ENCODE measurements around the gene PIEZO1. TPM values are rescaled to one million over a fixed set of nuclear protein-coding genes. Genes with fewer than 3 reads are reported as not detected.

PIEZO1 gene
- total and polyA plus RNA-seq, 2 donors (not counting 1 experiment from before 2014, with no cell fraction given), result 108 to 331 TPM

DNA sequence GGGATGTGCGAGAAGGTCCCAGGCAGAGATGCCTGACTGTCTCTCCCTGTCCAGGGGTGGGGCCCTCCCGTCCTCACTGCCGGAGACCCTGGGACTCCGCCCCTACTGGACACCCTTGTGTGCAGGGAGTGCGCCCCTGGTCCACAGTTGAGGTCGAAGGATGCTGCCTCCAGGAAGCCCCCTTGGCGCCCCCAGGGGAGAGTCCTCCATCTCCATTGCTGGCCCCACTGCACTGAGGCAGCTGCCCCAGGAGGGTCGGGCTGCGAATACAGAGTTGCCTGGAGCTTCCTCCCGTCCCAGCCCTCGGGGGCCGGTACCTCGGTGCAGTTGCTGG is 52.1 kb downstream of the PIEZO1 start:
- ATAC-seq (ENCODE audit: low read depth) (no peak), DNase-seq (no peak)
- Mint-ChIP-seq H3K4me1 (peaks cover 4% of the 10 kb centered on the region), H3K4me3 (no peak overlapping the region), H3K27me3 (no peaks in the 10 kb centered on the region), H3K27ac (peak overlapping the region; percentile 20), H3K9me3 (ENCODE audit: insufficient read depth) (no peaks in the 10 kb centered on the region)
- Histone ChIP-seq H4K20me1 (ENCODE audit: control insufficient read depth, insufficient read depth, low read length, poor library complexity, severe bottlenecking) (peaks cover 20% of the 10 kb centered on the region), H2AFZ (ENCODE audit: insufficient read depth, low read depth, low read length, poor library complexity, severe bottlenecking) (no peak overlapping the region), H3K36me3 (replicated peaks in 1 of 2; ENCODE audit: control extremely low read depth in 1 of 2, control insufficient read depth in 1 of 2, extremely low read depth in 1 of 2, insufficient read depth in 2 of 2, low read length in 1 of 2) (peaks cover 0 to 36% of the 10 kb centered on the region in 2 experiments), H3K4me2 (replicated peaks; ENCODE audit: low read depth, low read length, poor library complexity, severe bottlenecking) (no peak overlapping the region), H3K27me3 (replicated peaks in 1 of 4; ENCODE audit: control extremely low read depth in 1 of 4, control insufficient read depth in 3 of 4, insufficient read depth in 4 of 4, low read length in 3 of 4) (no peaks in the 10 kb centered on the region), H3K4me3 (ENCODE audit: control extremely low read depth in 1 of 5, extremely low read depth in 1 of 5, insufficient read depth in 1 of 5, low read depth in 2 of 5, low read length in 4 of 5) (no peak overlapping the region), H3K9ac (ENCODE audit: low read length) (no peak overlapping the region), H3K27ac (ENCODE audit: low read length in 2 of 2) (no peak overlapping the region), H3K4me1 (ENCODE audit: control insufficient read depth in 2 of 2, insufficient read depth in 2 of 2, low read length in 2 of 2) (peaks cover 5 to 11% of the 10 kb centered on the region in 2 donors), H3K79me2 (ENCODE audit: control insufficient read depth, insufficient read depth, low read length) (peaks cover 12% of the 10 kb centered on the region), H3K9me3 (ENCODE audit: control extremely low read depth in 1 of 3, control insufficient read depth in 2 of 3, insufficient read depth in 1 of 3, low read length in 2 of 3) (no peaks in the 10 kb centered on the region)
- TF ChIP-seq CTCF (IDR thresholded peaks at IDR 0.05) (no peak), EZH2 (IDR thresholded peaks at IDR 0.05; ENCODE audit: borderline replicate concordance, insufficient read depth, low read depth, low read length, poor library complexity, severe bottlenecking) (no peak)
- 91% methylated on average over 13 of the region's 13 CpGs for WGBS (ENCODE audit: insufficient coverage)
- ChIA-PET CTCF (interaction anchor here (0.7 to 1.1 kb wide), 2 partner anchors 12 to 435 kb away, joined by 3 to 4 read pairs; no protein-coding TSS in a partner anchor), POLR2A (no interaction called here)
- intact Hi-C loops (cut with micrococcal nuclease), result no loop called here

DNA sequence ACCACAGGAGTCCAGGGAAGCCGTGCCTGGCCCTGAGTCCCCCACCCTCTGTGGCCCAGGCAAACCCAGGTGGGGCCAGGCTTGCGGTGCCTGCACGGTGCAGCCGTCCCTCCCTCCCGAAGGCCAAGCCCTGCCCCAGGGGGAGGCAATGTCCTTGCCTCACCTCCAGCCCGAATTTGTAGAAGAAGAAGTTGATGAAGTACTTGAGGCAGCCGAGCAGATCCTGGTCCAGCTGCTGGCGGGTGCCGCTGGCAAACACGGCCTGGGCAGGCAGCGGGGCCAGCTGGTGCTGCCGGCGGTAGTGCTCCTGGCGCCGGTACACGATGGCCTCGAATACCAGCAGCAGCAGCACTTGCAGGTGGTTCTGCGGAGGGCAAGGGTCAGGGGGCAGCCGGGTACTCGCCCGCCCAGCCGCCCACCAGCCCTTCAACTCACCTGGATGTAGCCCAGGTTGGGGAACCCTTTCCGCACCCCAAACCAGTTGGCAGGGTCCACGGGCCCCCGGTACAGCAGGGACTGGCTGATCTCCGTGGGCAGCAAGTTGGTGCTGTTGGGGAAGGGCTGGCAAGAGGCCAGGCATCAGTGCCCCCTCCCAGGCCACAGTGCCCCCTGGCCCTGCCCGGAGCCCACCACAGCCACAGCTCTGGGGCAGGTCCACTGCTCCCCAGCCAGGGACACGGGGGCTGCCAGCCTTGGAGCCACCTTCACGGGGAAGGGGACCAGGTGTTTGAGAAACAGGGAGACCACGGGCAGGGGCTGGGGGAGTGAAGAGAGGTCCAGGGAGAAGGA is 52.7 kb downstream of the PIEZO1 start:
- intact Hi-C loops (cut with micrococcal nuclease), result no loop called here
- Histone ChIP-seq H3K4me2 (replicated peaks; ENCODE audit: low read depth, low read length, poor library complexity, severe bottlenecking) (no peak overlapping the region), H3K9ac (ENCODE audit: low read length) (no peak overlapping the region), H3K4me1 (ENCODE audit: control insufficient read depth in 2 of 2, insufficient read depth in 2 of 2, low read length in 2 of 2) (peaks cover 0 to 5% of the 10 kb centered on the region in 2 donors), H3K27ac (ENCODE audit: low read length in 2 of 2) (no peak overlapping the region), H3K36me3 (replicated peaks in 1 of 2; ENCODE audit: control extremely low read depth in 1 of 2, control insufficient read depth in 1 of 2, extremely low read depth in 1 of 2, insufficient read depth in 2 of 2, low read length in 1 of 2) (peaks cover 0 to 42% of the 10 kb centered on the region in 2 experiments), H2AFZ (ENCODE audit: insufficient read depth, low read depth, low read length, poor library complexity, severe bottlenecking) (no peak overlapping the region), H3K9me3 (ENCODE audit: control extremely low read depth in 1 of 3, control insufficient read depth in 2 of 3, insufficient read depth in 1 of 3, low read length in 2 of 3) (no peaks in the 10 kb centered on the region), H3K79me2 (ENCODE audit: control insufficient read depth, insufficient read depth, low read length) (peaks cover 14% of the 10 kb centered on the region), H4K20me1 (ENCODE audit: control insufficient read depth, insufficient read depth, low read length, poor library complexity, severe bottlenecking) (peaks cover 15% of the 10 kb centered on the region), H3K4me3 (ENCODE audit: control extremely low read depth in 1 of 5, extremely low read depth in 1 of 5, insufficient read depth in 1 of 5, low read depth in 2 of 5, low read length in 4 of 5) (no peak overlapping the region), H3K27me3 (replicated peaks in 1 of 4; ENCODE audit: control extremely low read depth in 1 of 4, control insufficient read depth in 3 of 4, insufficient read depth in 4 of 4, low read length in 3 of 4) (no peaks in the 10 kb centered on the region)
- no peaks in the 10 kb centered on the region for H3K9me3 Mint-ChIP-seq (ENCODE audit: insufficient read depth)
- peaks cover under 1% of the 10 kb centered on the region for H3K4me1 Mint-ChIP-seq
- H3K27ac Mint-ChIP-seq, result no peak overlapping the region
- CTCF ChIA-PET, result no interaction called here
- no peak for DNase-seq
- TF ChIP-seq EZH2 (IDR thresholded peaks at IDR 0.05; ENCODE audit: borderline replicate concordance, insufficient read depth, low read depth, low read length, poor library complexity, severe bottlenecking) (no peak), CTCF (IDR thresholded peaks at IDR 0.05) (no peak)
- H3K27me3 Mint-ChIP-seq, result no peaks in the 10 kb centered on the region
- ATAC-seq (ENCODE audit: low read depth), result no peak
- no peak overlapping the region for H3K4me3 Mint-ChIP-seq
- POLR2A ChIA-PET, result no interaction called here
- 90% methylated on average over 26 of the region's 30 CpGs for WGBS (ENCODE audit: insufficient coverage)

Measured in B cell (primary cell).